HepG2 (cell line): ENCODE data around the gene PPME1.

Source experiments
- CTCF ChIP-seq: sonication (generic); formaldehyde crosslinking; IDR thresholded peaks from 2 replicates; pipeline ENCODE4 v1.5.0; 2020; ENCODE audit warnings: mild to moderate bottlenecking, missing genetic modification reagents, moderate library complexity
- FOXM1 ChIP-seq: sonication (generic); formaldehyde crosslinking; IDR thresholded peaks from 2 replicates; pipeline ENCODE4 v1.5.0; 2020; ENCODE audit warnings: missing genetic modification reagents
- SMARCC2 ChIP-seq: fragments of 450-650 bp; IDR thresholded peaks from 2 replicates; pipeline ENCODE4 v1.6.1; 2017; ENCODE audit warnings: antibody characterized with exemption, mild to moderate bottlenecking
- TARDBP ChIP-seq: sonication (generic); formaldehyde crosslinking; IDR thresholded peaks from 2 replicates; pipeline ENCODE4 v1.8.0; 2022; ENCODE audit warnings: mild to moderate bottlenecking, missing genetic modification reagents
- TBL1XR1 ChIP-seq: fragments of 150-350 bp; IDR thresholded peaks from 2 replicates; pipeline ENCODE4 v1.6.1; 2014; ENCODE audit warnings: borderline replicate concordance, low read length; ENCODE audit not compliant: partially characterized antibody
- TCF7L2 ChIP-seq: IDR thresholded peaks from 2 replicates; pipeline ENCODE4 v1.6.1; 2011; ENCODE audit warnings: mild to moderate bottlenecking, low read depth, low read length, moderate library complexity
- ZNF274 ChIP-seq: sonication (generic); formaldehyde crosslinking; IDR thresholded peaks from 2 replicates; pipeline ENCODE4 v1.5.1; 2020; ENCODE audit warnings: mild to moderate bottlenecking, missing genetic modification reagents

- TF ChIP-seq FOXM1, result no peak
- TF ChIP-seq SMARCC2, result no peak
- TF ChIP-seq TARDBP (CRISPR knock-in tag), result no peak
- no peak for TF ChIP-seq CTCF (CRISPR knock-in tag)
- TF ChIP-seq TCF7L2, result no peak
- no peak for TF ChIP-seq ZNF274 (CRISPR knock-in tag)
- TF ChIP-seq TBL1XR1, result no peak
Observed at GRCh38 chr11:74123008-74123448, 48.1 kb upstream of the PPME1 start.
